Small intestine (tissue), 7 donors: ENCODE data around the gene PTGES3L. TPM values are rescaled to one million over a fixed set of nuclear protein-coding genes. Genes with fewer than 3 reads are reported as not detected.
"Not testable (repeated sequence)": the region's sequence is repeated elsewhere in the genome, so short reads cannot be mapped to it uniquely, and the experiment has no call there.

Experiments
- DNase-seq, 2 donors: peaks; one replicate each; pipeline versions ENCODE4 v3.0.0 to v3.0.0-alpha.2; 2013
- FAIRE-seq: peaks from 2 replicates; lab custom pipeline; 2012; peaks lifted over from hg19 to GRCh38; lab: Jason Lieb, UNC
- H3K27ac ChIP-seq, 3 donors: one replicate each; pipeline ENCODE4 v1.5.1; 2013; ENCODE audit warnings: low read length in 2 of 3, mild to moderate bottlenecking in 2 of 3, control low read depth in 1 of 3, inconsistent platforms in 1 of 3, low read depth in 1 of 3, moderate library complexity in 1 of 3
- H3K27me3 ChIP-seq, 3 donors: one replicate each; pipeline ENCODE4 v1.6.1; 2013; ENCODE audit warnings: low read length in 3 of 3, inconsistent platforms in 1 of 3; ENCODE audit not compliant: control insufficient read depth in 3 of 3, insufficient read depth in 3 of 3
- H3K36me3 ChIP-seq, 3 donors: one replicate each; pipeline ENCODE4 v1.6.1; 2013; ENCODE audit warnings: low read length in 3 of 3, inconsistent platforms in 1 of 3, low read depth in 1 of 3, mild to moderate bottlenecking in 1 of 3, moderate library complexity in 1 of 3; ENCODE audit not compliant: control insufficient read depth in 3 of 3, insufficient read depth in 2 of 3
- H3K4me1 ChIP-seq, 3 donors: one replicate each; pipeline ENCODE4 v1.6.1; 2013; ENCODE audit warnings: low read length in 2 of 3, inconsistent platforms in 1 of 3, low read depth in 1 of 3, mild to moderate bottlenecking in 1 of 3, moderate library complexity in 1 of 3; ENCODE audit not compliant: control insufficient read depth in 3 of 3, insufficient read depth in 2 of 3
- H3K4me3 ChIP-seq, 3 donors: one replicate each; pipeline ENCODE4 v1.5.1; 2013; ENCODE audit warnings: low read length in 3 of 3, control low read depth in 1 of 3, inconsistent platforms in 1 of 3, low read depth in 1 of 3, mild to moderate bottlenecking in 1 of 3, moderate library complexity in 1 of 3
- H3K9me3 ChIP-seq, 2 donors: one replicate each; pipeline ENCODE4 v1.6.1; 2013; ENCODE audit warnings: low read depth in 1 of 2, low read length in 1 of 2; ENCODE audit not compliant: control insufficient read depth in 2 of 2, insufficient read depth in 1 of 2
- WGBS, 3 donors: extraction: QIAGEN DNeasy Blood & Tissue Kit; methylation state at CpG; one replicate each; pipeline ENCODE4 v1.1.7; 2013; 5-methylcytosine and 5-hydroxymethylcytosine counted together
- polyA plus RNA-seq, 4 donors: library from polyadenylated mRNA; stranded (reverse) in 3 of 4; unstranded in 1 of 4; fragments of 200-250 nt in 3 of 4; fragments of 120-200 nt in 1 of 4; gene quantifications; one replicate each; pipeline versions ENCODE4 v1.2.1 to v1.2.3, GENCODE V29; 2013
- donor health status: healthy with polysubstance abuse.
- donor health status: control.
- donor health status: control.
- donor health status: Bipolar disorder and iron deficiency.
- donor health status: healthy.

Gene PTGES3L
- polyA plus RNA-seq, 4 donors, result 0.67 to 2.0 (median 0.94) TPM

DNA sequence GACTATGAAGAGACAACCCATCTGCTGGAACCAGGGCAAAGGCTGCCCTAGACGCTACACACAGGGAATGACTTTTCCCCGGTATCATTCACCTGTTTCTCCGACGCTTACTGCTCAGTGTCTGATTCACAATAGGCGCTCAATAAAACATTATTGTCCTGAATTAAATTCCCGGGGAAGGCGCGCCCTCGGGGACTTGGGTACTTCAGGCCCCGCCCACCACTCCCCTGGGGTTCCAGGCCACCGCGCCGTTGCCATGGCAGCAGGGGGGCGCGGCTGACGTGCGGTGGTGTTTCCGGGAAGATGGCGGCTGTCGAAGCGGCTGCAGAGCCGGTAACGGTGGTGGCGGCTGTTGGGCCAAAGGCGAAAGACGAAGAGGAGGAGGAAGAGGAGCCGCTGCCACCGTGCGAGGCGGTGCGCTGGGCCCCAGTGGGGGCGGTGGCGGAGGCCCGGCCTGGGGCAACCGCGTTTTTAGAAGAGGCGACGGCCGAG is 440 bp upstream of the PTGES3L start, which contains the start of gene RUNDC1:
Gene RUNDC1 (plus strand): TSS at position 292 of the 492 bp plus-strand sequence. CDS start 12 bp downstream, at position 304.
- 0 to 1% (median 0%) methylated on average over 30 to 39 of the region's 39 CpGs for WGBS, 3 donors

DNA sequence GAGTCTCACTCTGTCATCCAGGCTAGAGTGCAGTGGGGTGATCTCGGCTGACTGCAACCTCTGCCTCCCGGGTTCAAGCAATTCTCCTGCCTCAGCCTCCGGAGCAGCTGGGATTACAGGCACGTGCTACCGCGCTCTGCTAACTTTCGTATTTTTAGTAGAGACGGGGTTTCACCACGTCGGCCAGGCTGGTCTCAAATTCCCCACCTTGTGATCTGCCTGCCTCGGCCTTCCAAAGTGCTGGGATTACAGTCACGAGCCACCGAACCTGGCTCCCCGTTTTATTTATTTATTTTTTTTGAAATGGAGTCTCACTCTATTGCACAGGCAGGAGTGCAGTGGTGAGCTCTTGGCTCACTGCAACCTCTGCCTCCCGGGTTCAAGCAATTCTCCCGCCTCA is 4.2 kb downstream of the PTGES3L start:
- not testable (repeated sequence) for H3K4me3 ChIP-seq, H3K4me1 ChIP-seq, DNase-seq, H3K27me3 ChIP-seq, FAIRE-seq, H3K36me3 ChIP-seq, H3K9me3 ChIP-seq, H3K27ac ChIP-seq
- WGBS, 3 donors, result 88 to 95% (median 94%) methylated on average over 16 of the region's 16 CpGs

More for the DNA sequence above, 440 bp upstream of the PTGES3L start, which contains the start of gene RUNDC1:
- FAIRE-seq (no peak), DNase-seq (peak; percentile 98 to 99)
- Histone ChIP-seq H3K27me3 (no peaks in the 10 kb centered on the region), H3K27ac (peak within 1 kb of the TSS; percentile 70 to 96 (median 82)), H3K36me3 (peaks cover 0 to 17% (median 0%) of the 10 kb centered on the region in 3 donors), H3K9me3 (no peaks in the 10 kb centered on the region), H3K4me1 (peaks cover 4 to 9% (median 4%) of the 10 kb centered on the region in 3 donors), H3K4me3 (peak within 1 kb of the TSS; percentile 90 to 95 (median 92))

DNA sequence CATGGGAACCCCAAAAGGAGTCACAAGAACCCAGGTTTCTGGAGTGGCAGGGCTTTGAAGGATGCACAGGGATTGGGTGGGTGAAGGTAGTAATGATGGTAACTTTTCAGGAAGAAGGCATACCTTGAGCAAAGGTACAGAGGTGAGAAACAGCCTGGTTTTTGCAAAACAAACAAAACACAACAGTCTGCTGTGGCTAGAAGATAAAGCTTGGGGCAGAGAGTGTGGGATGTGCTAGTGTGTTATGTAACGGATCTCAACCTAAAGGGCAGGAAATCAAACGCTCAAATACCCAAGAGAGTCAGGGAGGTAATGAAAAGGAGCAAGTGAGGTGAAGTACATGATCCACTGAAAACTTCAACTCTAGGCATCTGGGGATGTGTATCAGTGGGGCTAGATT is 4.6 kb downstream of the PTGES3L start:
- 48 to 67% (median 61%) methylated on average over 2 of the region's 2 CpGs for WGBS, 3 donors
- no peak for DNase-seq
- Histone ChIP-seq H3K27ac (no peak overlapping the region), H3K36me3 (no peaks in the 10 kb centered on the region), H3K4me3 (no peak overlapping the region), H3K9me3 (no peaks in the 10 kb centered on the region), H3K4me1 (peaks cover 0 to 5% (median 4%) of the 10 kb centered on the region in 3 donors), H3K27me3 (no peaks in the 10 kb centered on the region)
- FAIRE-seq, result no peak

DNA sequence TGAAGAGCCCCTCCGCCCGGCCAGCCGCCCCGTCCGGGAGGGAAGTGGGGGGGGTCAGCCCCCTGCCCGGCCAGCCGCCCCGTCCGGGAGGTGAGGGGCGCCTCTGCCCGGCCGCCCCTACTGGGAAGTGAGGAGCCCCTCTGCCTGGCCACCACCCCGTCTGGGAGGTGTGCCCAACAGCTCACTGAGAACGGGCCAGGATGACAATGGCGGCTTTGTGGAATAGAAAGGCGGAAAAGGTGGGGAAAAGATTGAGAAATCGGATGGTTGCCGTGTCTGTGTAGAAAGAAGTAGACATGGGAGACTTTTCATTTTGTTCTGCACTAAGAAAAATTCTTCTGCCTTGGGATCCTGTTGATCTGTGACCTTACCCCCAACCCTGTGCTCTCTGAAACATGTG is 6.6 kb downstream of the PTGES3L start:
- not testable (repeated sequence) for H3K4me3 ChIP-seq, FAIRE-seq
- 84 to 91% (median 84%) methylated on average over 5 to 11 of the region's 18 CpGs for WGBS, 3 donors

GRCh38 chr17:42971589-42971988 is 8.3 kb downstream of the PTGES3L start:
- Histone ChIP-seq H3K9me3 (no peaks in the 10 kb centered on the region), H3K4me1 (no peaks in the 10 kb centered on the region), H3K36me3 (no peaks in the 10 kb centered on the region), H3K4me3 (no peak overlapping the region), H3K27ac (no peak overlapping the region), H3K27me3 (no peaks in the 10 kb centered on the region)
- 84 to 93% (median 93%) methylated on average over 5 of the region's 5 CpGs for WGBS, 3 donors
- no peak for DNase-seq
- no peak for FAIRE-seq

More for the DNA sequence above, 6.6 kb downstream of the PTGES3L start:
- not testable (repeated sequence) for H3K27me3 ChIP-seq, H3K9me3 ChIP-seq, DNase-seq, H3K36me3 ChIP-seq, H3K27ac ChIP-seq, H3K4me1 ChIP-seq

DNA sequence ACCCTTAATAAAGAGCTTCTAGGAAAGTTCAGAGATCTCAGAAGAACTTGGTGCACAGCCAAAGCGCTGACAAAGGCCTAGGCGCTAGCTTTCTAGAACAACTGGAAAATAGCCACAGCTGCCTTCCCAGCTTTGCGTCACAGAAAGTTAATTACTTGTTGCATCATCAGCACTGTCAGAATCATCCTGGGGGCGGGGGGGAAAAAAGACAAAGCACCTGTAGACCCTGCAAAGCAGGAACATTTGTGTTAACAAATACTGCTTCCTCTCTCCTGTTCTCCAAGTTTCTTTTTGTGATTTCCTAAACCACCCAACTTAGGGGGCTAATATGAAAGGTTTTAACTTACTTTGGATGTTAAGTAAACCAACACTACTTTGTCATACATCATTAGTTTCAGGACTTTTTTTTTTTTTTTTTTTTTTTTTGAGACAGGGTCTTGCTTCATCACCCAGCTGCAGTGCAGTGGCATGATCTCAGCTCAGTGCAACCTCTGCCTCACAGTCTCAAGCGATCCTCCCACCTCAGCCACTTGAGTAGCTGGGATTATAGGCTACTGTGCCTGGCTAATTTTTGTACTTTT is 10.8 kb downstream of the PTGES3L start:
- DNase-seq (no peak), FAIRE-seq (no peak)
- 35 to 63% (median 49%) methylated on average over 4 to 5 of the region's 5 CpGs for whole genome bisulfite sequencing, 3 donors
- no peaks in the 10 kb centered on the region for H3K27me3 ChIP-seq
- no peaks in the 10 kb centered on the region for H3K4me1 ChIP-seq
- no peaks in the 10 kb centered on the region for H3K9me3 ChIP-seq
- no peak overlapping the region for H3K4me3 ChIP-seq
- H3K27ac ChIP-seq, result no peak overlapping the region
- no peaks in the 10 kb centered on the region for H3K36me3 ChIP-seq

DNA sequence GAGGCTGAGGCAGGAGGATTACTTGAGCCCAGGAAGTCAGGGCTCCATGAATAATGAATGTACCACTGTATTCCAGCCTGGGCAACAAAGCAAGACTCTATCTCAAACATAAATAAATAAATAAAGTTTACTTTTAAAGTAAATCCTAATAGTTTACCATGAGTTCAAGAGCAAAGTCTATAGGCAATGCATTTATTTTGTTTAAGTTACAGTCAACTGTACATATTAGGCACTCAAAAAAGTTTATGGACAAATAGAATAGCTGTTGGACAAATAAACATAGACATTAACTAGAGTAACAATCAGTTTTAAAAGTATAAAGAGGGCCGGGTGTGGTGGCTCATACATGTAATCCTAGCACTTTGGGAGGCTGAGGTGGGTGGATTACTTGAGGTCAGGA is 12.0 kb downstream of the PTGES3L start:
- H3K9me3 ChIP-seq, result no peaks in the 10 kb centered on the region
- H3K4me1 ChIP-seq, result peaks cover 0 to 4% (median 0%) of the 10 kb centered on the region in 3 donors
- peaks cover 0 to 2% (median 0%) of the 10 kb centered on the region in 3 donors for H3K36me3 ChIP-seq
- FAIRE-seq (no peak), DNase-seq (no peak)
- no peak overlapping the region for H3K4me3 ChIP-seq
- no peak overlapping the region for H3K27ac ChIP-seq
- 52 to 72% (median 72%) methylated on average over 1 of the region's 1 CpG for WGBS, 3 donors
- no peaks in the 10 kb centered on the region for H3K27me3 ChIP-seq

- Histone ChIP-seq H3K9me3 (no peaks in the 10 kb centered on the region), H3K36me3 (peaks cover 6 to 30% (median 7%) of the 10 kb centered on the region in 3 donors), H3K4me1 (peaks cover 0 to 4% (median 0%) of the 10 kb centered on the region in 3 donors), H3K4me3 (peak within 1 kb of the TSS; percentile 43 to 83 (median 56)), H3K27ac (peak within 1 kb of the TSS; percentile 42 to 74 (median 71)), H3K27me3 (no peaks in the 10 kb centered on the region)
- WGBS, 3 donors, result 1% methylated on average over 43 of the region's 43 CpGs
- FAIRE-seq (no peak), DNase-seq (peak; percentile 94 to 97)
Observed at GRCh38 chr17:42964161-42964932, 15.5 kb downstream of the PTGES3L start, which contains the start of gene AARSD1. TSS of gene AARSD1 (minus strand) at chr17:42964454. CDS start at chr17:42964440, 14 bp downstream.
